HG03432 (cell line): Measurements from ENCODE around the gene TPST2.

ENCODE experiments used
- ATAC-seq: cut with Tn5 transposase; IDR thresholded peaks from one replicate; pipeline ENCODE4 v1.9.1; 2021; ENCODE audit warnings: mild to moderate bottlenecking, moderate library complexity; ENCODE audit not compliant: unreplicated experiment

TPST2 gene

DNA sequence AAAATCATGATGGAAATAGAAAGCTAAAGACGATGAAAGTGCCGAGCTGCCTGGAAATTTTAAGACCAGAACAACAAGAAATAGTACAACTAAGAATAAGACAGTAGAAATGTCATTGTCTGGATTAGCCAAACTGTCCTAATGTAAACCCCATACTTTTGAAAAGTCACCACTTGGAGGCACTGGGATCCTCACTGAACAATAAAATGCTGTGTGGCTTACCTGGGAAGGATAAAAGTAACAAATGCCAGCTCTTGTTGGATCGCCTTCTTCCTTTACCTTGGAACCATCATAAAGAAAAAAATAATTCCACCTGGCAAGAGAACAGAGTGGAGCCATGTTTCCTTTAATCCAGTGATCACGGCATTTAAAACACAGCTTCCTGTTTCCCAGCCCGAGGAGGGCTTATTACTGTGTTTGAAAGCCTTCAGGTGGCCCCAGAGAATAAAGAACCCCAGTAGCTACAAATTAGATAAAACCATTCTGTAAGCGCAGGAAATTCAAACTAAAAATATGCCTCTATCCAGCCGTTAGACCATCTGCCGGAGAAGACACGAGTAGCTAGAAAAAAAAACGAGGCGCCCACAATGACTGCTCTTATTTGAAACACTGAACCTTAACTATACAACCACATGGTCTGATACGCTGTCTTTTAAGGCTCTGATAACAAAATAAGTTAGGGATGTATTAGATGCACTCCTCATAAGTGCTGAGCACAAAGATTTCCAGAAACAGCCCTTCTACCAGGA, 110.7 kb downstream of the TPST2 start:
- no peak for ATAC-seq

DNA sequence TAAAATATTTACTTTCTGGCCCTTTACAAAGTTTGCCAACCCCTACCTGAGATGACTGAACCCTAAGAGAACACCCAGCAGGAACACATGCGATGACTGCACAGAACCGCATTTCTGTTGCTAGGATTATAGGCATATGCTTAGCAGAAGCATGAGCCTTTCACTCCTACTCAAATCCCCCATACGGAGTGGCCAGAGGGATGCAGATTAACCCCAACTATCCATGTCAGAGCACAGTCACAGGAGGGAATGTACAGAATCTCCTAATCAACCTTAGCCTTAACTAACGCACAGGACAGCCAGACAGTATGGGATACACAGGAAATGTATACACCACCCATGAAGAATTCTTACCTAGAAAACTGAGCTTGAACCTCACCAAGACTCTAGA, 112.6 kb downstream of the TPST2 start:
- no peak for ATAC-seq

DNA sequence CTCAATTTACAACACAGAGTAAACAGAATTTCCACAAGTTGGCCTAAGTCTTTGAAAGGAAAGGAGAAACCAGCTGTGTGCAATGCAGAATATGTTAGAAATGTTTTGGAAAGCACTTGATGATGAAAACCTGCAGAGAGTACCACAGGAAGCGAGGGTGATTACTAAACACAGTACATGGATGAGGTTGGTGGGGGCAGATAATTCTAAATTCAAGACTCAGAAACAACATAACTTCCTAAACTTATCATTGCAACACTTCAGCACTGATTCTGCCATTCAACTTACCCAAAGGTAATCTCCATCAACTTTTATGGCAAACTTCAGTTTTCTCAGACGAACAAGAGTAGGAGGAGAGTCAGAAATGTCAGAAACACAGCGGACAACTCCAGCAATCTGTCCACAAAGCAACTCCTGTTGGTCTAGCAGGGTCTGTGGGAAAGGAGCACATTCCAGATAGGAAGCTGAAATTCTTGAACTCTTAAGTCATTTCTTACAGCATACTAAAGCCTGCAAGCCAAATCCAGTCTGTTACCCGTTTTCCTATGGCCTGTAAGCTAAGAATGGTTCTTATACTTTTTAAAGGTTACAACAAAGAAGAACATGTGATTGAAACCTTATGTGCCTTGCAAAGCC, 113.1 kb downstream of the TPST2 start:
- ATAC-seq, result no peak

DNA sequence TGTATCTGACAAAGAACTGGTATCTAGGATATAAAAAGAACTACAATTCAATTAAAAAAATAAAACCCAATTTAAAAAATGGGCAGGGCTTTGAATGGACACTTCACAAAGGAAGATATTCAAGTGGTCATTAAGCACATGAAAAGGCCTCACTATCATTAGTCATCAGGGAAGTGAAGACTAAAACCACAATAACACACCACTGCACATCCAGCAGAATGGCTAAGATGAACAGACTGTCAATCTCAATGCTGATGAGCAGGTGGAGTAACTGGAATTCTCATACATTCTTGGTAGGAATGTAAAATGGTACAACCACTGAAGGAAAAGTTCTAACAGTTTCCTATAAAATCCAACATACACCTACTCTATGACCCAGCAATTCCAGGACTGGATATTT, 115.2 kb downstream of the TPST2 start:
- no peak for ATAC-seq
